AML-193 (cell line): ENCODE results near the gene GCHFR.

Experiments
- DNase-seq, 2 experiments: peaks; one replicate each; lab custom pipeline; 2025; lab: John Stamatoyannopoulos, UW

Gene GCHFR

GRCh38 chr15:40775740-40776536 lies 12.1 kb downstream of the GCHFR start:
- no peak for DNase-seq

- DNase-seq: no peak
These were observed 12.8 kb downstream of the GCHFR start for GRCh38 chr15:40776537-40777141.

GRCh38 chr15:40782609-40783227 lies 18.9 kb downstream of the GCHFR start:
- DNase-seq: peak; percentile 33 to 44

- DNase-seq: no peak
These were observed 21.3 kb downstream of the GCHFR start for GRCh38 chr15:40785164-40785563.

GRCh38 chr15:40785814-40786213 lies 21.9 kb downstream of the GCHFR start:
- no peak for DNase-seq

- DNase-seq: peak; percentile 74
These were observed 23.5 kb downstream of the GCHFR start for GRCh38 chr15:40787344-40787841.

- no peak for DNase-seq
These were observed 24.1 kb downstream of the GCHFR start for GRCh38 chr15:40787991-40788390.

- no peak for DNase-seq
These were observed 25.3 kb downstream of the GCHFR start for GRCh38 chr15:40789119-40789518.

GRCh38 chr15:40789999-40790398 lies 26.1 kb downstream of the GCHFR start:
- no peak for DNase-seq

- no peak for DNase-seq
These were observed 26.9 kb downstream of the GCHFR start for GRCh38 chr15:40790718-40791117.

- DNase-seq: no peak
These were observed 28.5 kb downstream of the GCHFR start for GRCh38 chr15:40792394-40792793.

- DNase-seq: no peak
These were observed 29.5 kb downstream of the GCHFR start for GRCh38 chr15:40793216-40793989.

- no peak for DNase-seq
These were observed 32.2 kb downstream of the GCHFR start for GRCh38 chr15:40796041-40796440.

- DNase-seq: peak in 1 of 2 experiments; percentile 8
These were observed 32.6 kb downstream of the GCHFR start for GRCh38 chr15:40796512-40796911.

- no peak for DNase-seq
These were observed 35.7 kb downstream of the GCHFR start for GRCh38 chr15:40799523-40799922.

- DNase-seq: no peak
These were observed 39.2 kb downstream of the GCHFR start for GRCh38 chr15:40803076-40803475.

GRCh38 chr15:40803688-40804087 lies 39.8 kb downstream of the GCHFR start:
- DNase-seq: no peak

GRCh38 chr15:40806672-40807027 lies 42.8 kb downstream of the GCHFR start:
- no peak for DNase-seq

GRCh38 chr15:40807028-40807887 lies 43.4 kb downstream of the GCHFR start, which contains the start of the genes DNAJC17 and ZFYVE19:
Gene DNAJC17, minus strand, starts transcription at chr15:40807473. Its CDS starts 27 bp downstream, at chr15:40807446.
Gene ZFYVE19, plus strand, starts transcription at chr15:40807089. Its CDS starts 501 bp downstream, at chr15:40807590.
- DNase-seq: peak; percentile 95 to 97

GRCh38 chr15:40807888-40808461 lies 44.1 kb downstream of the GCHFR start:
- no peak for DNase-seq
